ENCODE results near the gene AKR1B1.

Gene AKR1B1

DNA sequence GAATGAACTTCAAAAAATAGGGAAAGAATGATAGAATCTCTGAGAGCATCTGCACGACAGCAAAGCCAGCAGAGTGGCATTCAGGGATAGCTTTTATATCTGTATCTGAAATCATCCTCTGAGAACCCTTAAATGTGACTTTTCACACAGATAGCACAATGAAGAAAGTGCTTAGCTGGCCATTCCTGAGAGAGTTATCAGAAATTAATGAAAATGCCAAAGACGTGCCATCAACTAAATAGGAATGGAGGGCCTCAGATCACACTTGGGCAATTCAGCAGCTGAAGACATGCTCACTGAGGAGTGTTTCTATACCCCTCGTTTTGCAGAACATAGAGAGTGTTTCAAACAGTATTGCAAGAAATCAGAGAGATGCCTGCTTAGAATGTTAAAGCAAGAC, 51.6 kb downstream of the AKR1B1 start:
- no peak for DNase-seq

DNA sequence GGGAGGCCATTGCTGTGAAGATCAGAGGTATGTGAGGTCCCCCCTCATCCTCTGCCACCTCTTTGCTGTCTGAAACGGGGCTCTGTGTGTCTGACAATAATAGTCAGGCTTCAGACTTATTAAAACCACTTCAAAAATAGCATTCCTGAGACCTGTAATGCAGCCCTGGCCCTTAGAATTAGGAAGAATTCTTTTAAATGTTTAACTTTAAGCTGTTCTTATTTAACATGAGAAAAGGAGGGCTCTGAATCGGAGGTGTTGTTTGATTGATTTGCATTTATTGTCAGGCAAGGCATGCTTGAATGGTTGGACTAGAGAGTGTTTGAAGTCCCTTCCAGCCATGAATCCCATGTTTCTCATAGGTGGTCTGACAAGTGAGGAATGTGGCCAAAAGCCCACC, 52.5 kb downstream of the AKR1B1 start:
- DNase-seq, result no peak

DNA sequence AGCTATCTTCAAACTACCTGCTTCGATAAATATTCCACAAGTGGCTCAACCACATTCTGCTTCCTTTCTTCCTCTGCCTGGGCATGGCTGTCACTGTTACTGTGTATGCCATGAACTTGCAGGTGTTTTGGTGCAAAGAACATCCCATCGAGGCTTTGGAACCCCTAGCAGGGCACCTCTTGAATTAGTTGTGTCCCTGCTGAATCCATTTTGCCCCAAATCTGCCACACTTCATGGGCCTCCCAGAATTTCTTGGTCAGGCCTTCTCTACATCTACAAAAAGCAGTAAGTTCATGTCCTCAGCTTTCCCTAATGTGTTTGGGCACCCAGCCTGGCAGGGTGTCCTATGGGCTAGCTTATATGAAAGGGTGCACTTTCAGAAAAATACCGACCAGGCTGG, 53.6 kb downstream of the AKR1B1 start:
- DNase-seq, result no peak

DNA sequence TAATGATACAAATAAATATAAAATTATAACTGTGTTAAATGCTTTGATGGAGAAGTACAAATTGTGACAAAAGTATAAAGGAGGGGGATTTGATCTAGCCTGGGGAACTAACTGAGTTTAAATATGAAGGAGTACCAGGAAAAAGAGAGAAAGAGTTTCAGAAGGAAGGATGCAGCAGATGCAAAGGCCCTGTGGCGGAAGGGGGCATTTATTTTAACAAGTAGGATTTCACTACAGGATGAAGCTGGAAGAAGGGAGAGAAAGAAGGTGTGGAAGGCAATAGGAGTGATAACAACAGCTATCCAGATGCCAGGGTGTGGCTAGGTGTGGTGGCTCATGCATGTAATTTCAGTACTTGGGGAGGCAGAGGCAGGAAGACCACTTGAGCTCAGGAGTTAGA, 55.8 kb downstream of the AKR1B1 start:
- no peak for DNase-seq

DNA sequence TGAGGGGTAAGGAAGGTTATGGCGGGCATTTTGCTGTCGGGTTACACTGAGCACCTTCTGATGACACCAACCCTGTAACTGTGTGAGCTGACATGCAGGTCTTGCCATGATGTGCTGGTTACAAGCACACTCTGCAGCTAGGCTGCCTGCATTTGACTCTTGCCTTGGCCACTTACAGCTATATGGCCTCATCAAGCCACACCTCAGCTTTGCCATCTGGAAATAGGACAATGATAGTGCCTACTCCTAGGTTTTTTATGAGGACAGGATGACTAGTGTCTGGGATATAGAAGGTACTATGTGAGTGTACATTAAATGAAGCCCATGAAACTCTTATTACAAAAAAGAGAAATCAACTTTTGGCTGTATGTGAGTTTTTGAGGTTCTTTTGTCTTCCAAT, 58.0 kb downstream of the AKR1B1 start:
- DNase-seq, result no peak

DNA sequence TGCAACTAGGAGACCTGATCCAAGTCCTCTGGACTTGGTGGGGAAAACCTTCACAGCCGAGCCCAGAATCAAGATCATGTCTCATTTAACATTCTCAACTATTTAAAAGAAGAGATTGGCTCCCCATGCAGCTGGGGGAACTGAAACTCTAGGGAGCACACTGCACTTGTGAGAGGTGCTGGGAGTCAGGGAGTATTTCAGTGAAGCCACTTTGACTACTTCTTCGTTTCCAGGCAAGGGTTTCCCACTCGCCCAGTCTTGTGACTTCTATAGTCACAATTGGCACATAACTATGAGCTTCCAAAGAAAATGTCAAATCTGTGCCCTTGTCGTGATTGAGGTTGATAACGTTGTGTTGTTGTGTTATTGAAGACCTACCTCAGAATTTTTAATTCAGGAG, 62.9 kb downstream of the AKR1B1 start:
- no peak for DNase-seq

DNA sequence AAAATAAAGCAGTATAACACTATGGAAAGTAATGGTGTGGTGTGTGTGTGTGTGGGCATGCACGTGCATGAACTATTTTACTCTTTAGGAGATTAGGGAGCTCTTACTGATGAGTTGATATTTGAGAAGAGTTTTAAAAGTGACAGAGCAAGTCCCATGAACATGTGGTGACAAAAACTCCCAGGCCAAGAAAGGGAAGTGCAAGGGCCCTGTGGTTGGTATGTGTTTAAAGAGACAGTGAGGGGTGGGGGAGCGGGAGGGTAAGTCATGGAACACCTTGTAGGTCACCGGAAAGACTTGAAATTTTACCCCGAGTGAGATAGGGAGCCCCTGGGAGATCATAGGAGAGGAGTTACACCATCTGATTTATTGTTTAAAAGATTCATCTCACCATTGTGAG, 63.3 kb downstream of the AKR1B1 start:
- no peak for DNase-seq

DNA sequence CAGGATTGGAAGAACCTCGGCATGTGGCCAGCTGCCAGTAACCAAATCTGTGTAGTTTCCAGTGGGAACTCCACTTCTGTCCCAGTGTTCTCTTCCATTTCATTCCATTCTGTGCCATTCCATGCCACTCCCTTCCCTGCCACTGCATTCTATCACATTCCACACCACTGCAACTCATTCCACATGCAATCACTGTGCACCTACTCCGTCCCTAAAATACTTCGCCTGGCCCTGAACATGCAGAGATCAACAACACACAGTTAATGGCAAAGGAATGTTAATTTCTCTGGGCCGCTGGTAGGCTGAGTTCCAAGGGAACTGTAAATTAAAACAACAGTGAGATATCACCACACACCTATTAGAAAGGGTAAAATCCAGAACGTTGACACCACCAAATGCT, 64.8 kb downstream of the AKR1B1 start:
- DNase-seq, result no peak
